ENCODE results near the gene SLBP.

Gene SLBP

DNA sequence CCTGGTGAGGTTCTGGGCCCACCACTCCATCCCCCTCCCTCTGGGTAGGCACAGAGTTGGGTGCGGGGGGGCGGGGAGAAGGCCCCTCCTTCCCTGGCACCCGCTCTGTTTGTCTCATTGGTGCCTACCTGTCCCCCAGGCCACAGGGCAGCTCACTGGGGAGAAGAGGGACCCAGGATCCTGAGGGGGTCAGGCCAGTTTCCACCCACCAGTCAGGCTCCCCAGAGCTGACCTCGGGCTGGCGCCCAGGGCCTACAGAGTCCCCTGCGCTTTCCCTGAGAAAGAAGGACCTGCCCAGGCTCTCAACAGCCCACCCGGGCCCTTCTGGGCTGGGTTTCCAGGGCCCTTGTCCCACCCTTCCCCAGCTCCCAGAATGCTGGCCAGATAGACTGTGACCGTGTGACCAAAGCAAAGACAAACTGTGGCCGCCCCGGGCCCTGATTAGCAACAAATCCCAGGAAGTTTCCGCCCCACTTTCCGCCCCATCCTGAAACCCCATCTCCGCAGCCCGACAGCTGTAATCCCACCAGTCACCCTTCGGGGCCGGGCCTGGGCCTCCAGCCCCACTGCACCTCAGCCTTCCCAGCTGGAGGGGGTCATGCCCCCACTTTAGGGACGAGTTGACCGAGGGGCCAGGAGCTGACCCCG, 47.2 kb upstream of the SLBP start:
- Histone ChIP-seq H3K79me2 (ENCODE audit: control insufficient read depth, insufficient read depth, low read length, poor library complexity) (no peaks in the 10 kb centered on the region), H3K23ac (ENCODE audit: low read length) (no peak overlapping the region), H2BK12ac (ENCODE audit: low read length) (no peak overlapping the region), H3K79me1 (ENCODE audit: low read length) (no peaks in the 10 kb centered on the region), H3K9ac (ENCODE audit: low read length) (no peak overlapping the region), H3K18ac (ENCODE audit: low read length) (no peak overlapping the region), H2AK5ac (ENCODE audit: low read length) (no peak overlapping the region), H3K9me3 (ENCODE audit: insufficient read depth, low read depth, low read length) (no peaks in the 10 kb centered on the region), H3K27ac (ENCODE audit: low read depth, low read length) (no peak overlapping the region), H2BK120ac (ENCODE audit: insufficient read depth, low read length, poor library complexity) (no peak overlapping the region), H4K8ac (ENCODE audit: low read depth, low read length) (no peak overlapping the region), H2AFZ (ENCODE audit: insufficient read depth, low read length, poor library complexity) (no peak overlapping the region), H2BK5ac (ENCODE audit: low read depth, low read length, poor library complexity) (no peak overlapping the region), H4K12ac (ENCODE audit: low read depth, low read length) (no peak overlapping the region), H3K14ac (ENCODE audit: low read length) (no peak overlapping the region), H3K36me3 (ENCODE audit: control insufficient read depth in 1 of 2, insufficient read depth in 2 of 2, low read length in 2 of 2) (no peaks in the 10 kb centered on the region), H4K91ac (ENCODE audit: low read depth, low read length) (no peak overlapping the region), H3K4me1 (ENCODE audit: control insufficient read depth in 1 of 2, insufficient read depth in 2 of 2, low read length in 2 of 2) (no peaks in the 10 kb centered on the region), H3K4ac (ENCODE audit: low read depth, low read length) (no peak overlapping the region), H3K27me3 (ENCODE audit: insufficient read depth, low read length) (no peaks in the 10 kb centered on the region), H3K4me2 (ENCODE audit: low read length) (no peak overlapping the region), H3K4me3 (ENCODE audit: low read depth, low read length) (no peak overlapping the region)
- no peak for DNase-seq
- WGBS (ENCODE audit: extremely low coverage, insufficient coverage, insufficient read length), result no CpG with 5 or more reads among the region's 19 CpGs

DNA sequence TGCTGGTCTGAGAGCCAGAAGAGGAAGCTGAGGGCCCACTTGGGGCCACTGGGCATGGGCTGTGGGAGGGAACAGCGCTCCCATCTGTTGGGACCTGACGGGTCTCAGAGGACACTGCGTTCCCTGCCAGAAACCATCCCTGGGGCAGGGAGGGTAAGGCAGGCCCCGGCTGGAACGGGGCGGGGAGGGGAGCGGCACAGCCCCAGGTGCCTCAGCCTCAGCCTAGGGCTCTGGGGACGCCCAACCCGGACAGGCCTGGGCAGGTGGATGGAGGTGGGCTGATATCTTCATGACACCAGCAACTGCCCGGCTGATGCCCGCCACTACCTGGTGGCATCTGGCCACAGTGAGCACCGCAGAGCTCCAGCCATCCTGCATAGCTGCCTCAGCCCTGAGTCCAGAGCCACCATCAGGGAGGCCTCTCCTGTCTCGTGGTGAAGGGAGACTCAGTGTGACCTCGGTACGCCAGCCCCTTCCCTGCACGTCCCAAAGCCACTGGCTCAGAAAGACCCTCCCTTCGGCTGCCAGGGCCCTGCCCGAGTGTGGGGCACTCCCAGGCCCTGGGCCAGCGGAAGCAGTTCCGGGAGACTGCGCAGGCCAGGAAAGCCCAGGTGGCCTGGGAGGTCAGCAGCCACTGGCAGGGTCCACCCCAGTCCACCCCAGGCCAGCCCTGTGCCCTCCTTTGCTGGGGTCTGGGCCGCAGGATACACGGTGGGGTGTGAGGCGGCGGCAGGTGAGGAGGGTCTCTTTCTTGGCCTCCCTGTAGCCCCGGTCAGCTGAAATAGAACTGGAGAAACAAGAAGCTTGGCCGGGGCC, 46.4 kb upstream of the SLBP start:
- Histone ChIP-seq H4K91ac (ENCODE audit: low read depth, low read length) (no peak overlapping the region), H3K4ac (ENCODE audit: low read depth, low read length) (no peak overlapping the region), H3K27ac (ENCODE audit: low read depth, low read length) (no peak overlapping the region), H4K12ac (ENCODE audit: low read depth, low read length) (no peak overlapping the region), H2BK5ac (ENCODE audit: low read depth, low read length, poor library complexity) (no peak overlapping the region), H2BK120ac (ENCODE audit: insufficient read depth, low read length, poor library complexity) (no peak overlapping the region), H3K79me2 (ENCODE audit: control insufficient read depth, insufficient read depth, low read length, poor library complexity) (no peaks in the 10 kb centered on the region), H4K8ac (ENCODE audit: low read depth, low read length) (no peak overlapping the region), H3K23ac (ENCODE audit: low read length) (no peak overlapping the region), H3K14ac (ENCODE audit: low read length) (no peak overlapping the region), H2AK5ac (ENCODE audit: low read length) (no peak overlapping the region), H3K4me1 (ENCODE audit: control insufficient read depth in 1 of 2, insufficient read depth in 2 of 2, low read length in 2 of 2) (no peaks in the 10 kb centered on the region), H2AFZ (ENCODE audit: insufficient read depth, low read length, poor library complexity) (no peak overlapping the region), H3K27me3 (ENCODE audit: insufficient read depth, low read length) (no peaks in the 10 kb centered on the region), H3K36me3 (ENCODE audit: control insufficient read depth in 1 of 2, insufficient read depth in 2 of 2, low read length in 2 of 2) (no peaks in the 10 kb centered on the region), H2BK12ac (ENCODE audit: low read length) (no peak overlapping the region), H3K9me3 (ENCODE audit: insufficient read depth, low read depth, low read length) (no peaks in the 10 kb centered on the region), H3K4me2 (ENCODE audit: low read length) (no peak overlapping the region), H3K4me3 (ENCODE audit: low read depth, low read length) (no peak overlapping the region), H3K9ac (ENCODE audit: low read length) (no peak overlapping the region), H3K18ac (ENCODE audit: low read length) (no peak overlapping the region), H3K79me1 (ENCODE audit: low read length) (no peaks in the 10 kb centered on the region)
- DNase-seq, result no peak
- no CpG with 5 or more reads among the region's 27 CpGs for WGBS (ENCODE audit: extremely low coverage, insufficient coverage, insufficient read length)

GRCh38 chr4:1757836-1758235, 45.7 kb upstream of the SLBP start:
- no peak for DNase-seq
- no peaks in the 10 kb centered on the region for H3K9me3 ChIP-seq (ENCODE audit: insufficient read depth, low read depth, low read length)
- H3K79me1 ChIP-seq (ENCODE audit: low read length), result no peaks in the 10 kb centered on the region
- no peak overlapping the region for H3K23ac ChIP-seq (ENCODE audit: low read length)
- no peak overlapping the region for H3K9ac ChIP-seq (ENCODE audit: low read length)
- no peaks in the 10 kb centered on the region for H3K36me3 ChIP-seq (ENCODE audit: control insufficient read depth in 1 of 2, insufficient read depth in 2 of 2, low read length in 2 of 2)
- H3K79me2 ChIP-seq (ENCODE audit: control insufficient read depth, insufficient read depth, low read length, poor library complexity), result no peaks in the 10 kb centered on the region
- no peaks in the 10 kb centered on the region for H3K27me3 ChIP-seq (ENCODE audit: insufficient read depth, low read length)
- H3K14ac ChIP-seq (ENCODE audit: low read length), result no peak overlapping the region
- H3K4me3 ChIP-seq (ENCODE audit: low read depth, low read length), result no peak overlapping the region
- H3K4me1 ChIP-seq (ENCODE audit: control insufficient read depth in 1 of 2, insufficient read depth in 2 of 2, low read length in 2 of 2), result no peaks in the 10 kb centered on the region
- no peak overlapping the region for H3K4me2 ChIP-seq (ENCODE audit: low read length)
- no CpG with 5 or more reads among the region's 17 CpGs for WGBS (ENCODE audit: extremely low coverage, insufficient coverage, insufficient read length)
- H4K8ac ChIP-seq (ENCODE audit: low read depth, low read length), result no peak overlapping the region
- no peak overlapping the region for H2BK120ac ChIP-seq (ENCODE audit: insufficient read depth, low read length, poor library complexity)
- H2BK5ac ChIP-seq (ENCODE audit: low read depth, low read length, poor library complexity), result no peak overlapping the region
- no peak overlapping the region for H2AK5ac ChIP-seq (ENCODE audit: low read length)
- no peak overlapping the region for H2AFZ ChIP-seq (ENCODE audit: insufficient read depth, low read length, poor library complexity)
- H2BK12ac ChIP-seq (ENCODE audit: low read length), result no peak overlapping the region
- no peak overlapping the region for H3K4ac ChIP-seq (ENCODE audit: low read depth, low read length)
- H3K27ac ChIP-seq (ENCODE audit: low read depth, low read length), result no peak overlapping the region
- no peak overlapping the region for H3K18ac ChIP-seq (ENCODE audit: low read length)
- H4K12ac ChIP-seq (ENCODE audit: low read depth, low read length), result no peak overlapping the region
- no peak overlapping the region for H4K91ac ChIP-seq (ENCODE audit: low read depth, low read length)

- peaks cover 0 to 3% of the 10 kb centered on the region in 2 experiments for H3K4me1 ChIP-seq (ENCODE audit: control insufficient read depth in 1 of 2, insufficient read depth in 2 of 2, low read length in 2 of 2)
- no peak overlapping the region for H3K27ac ChIP-seq (ENCODE audit: low read depth, low read length)
- H3K9me3 ChIP-seq (ENCODE audit: insufficient read depth, low read depth, low read length), result no peaks in the 10 kb centered on the region
- no peak overlapping the region for H4K12ac ChIP-seq (ENCODE audit: low read depth, low read length)
- no peak overlapping the region for H2BK5ac ChIP-seq (ENCODE audit: low read depth, low read length, poor library complexity)
- H3K18ac ChIP-seq (ENCODE audit: low read length), result no peak overlapping the region
- no peak overlapping the region for H3K23ac ChIP-seq (ENCODE audit: low read length)
- H2AFZ ChIP-seq (ENCODE audit: insufficient read depth, low read length, poor library complexity), result no peak overlapping the region
- H3K4me2 ChIP-seq (ENCODE audit: low read length), result no peak overlapping the region
- H3K79me2 ChIP-seq (ENCODE audit: control insufficient read depth, insufficient read depth, low read length, poor library complexity), result no peaks in the 10 kb centered on the region
- no peaks in the 10 kb centered on the region for H3K27me3 ChIP-seq (ENCODE audit: insufficient read depth, low read length)
- no peak overlapping the region for H2BK120ac ChIP-seq (ENCODE audit: insufficient read depth, low read length, poor library complexity)
- H4K8ac ChIP-seq (ENCODE audit: low read depth, low read length), result no peak overlapping the region
- no peak overlapping the region for H3K9ac ChIP-seq (ENCODE audit: low read length)
- no peaks in the 10 kb centered on the region for H3K79me1 ChIP-seq (ENCODE audit: low read length)
- no peaks in the 10 kb centered on the region for H3K36me3 ChIP-seq (ENCODE audit: control insufficient read depth in 1 of 2, insufficient read depth in 2 of 2, low read length in 2 of 2)
- H3K4me3 ChIP-seq (ENCODE audit: low read depth, low read length), result no peak overlapping the region
- no peak overlapping the region for H4K91ac ChIP-seq (ENCODE audit: low read depth, low read length)
- no peak overlapping the region for H2AK5ac ChIP-seq (ENCODE audit: low read length)
- H3K4ac ChIP-seq (ENCODE audit: low read depth, low read length), result no peak overlapping the region
- no peak overlapping the region for H2BK12ac ChIP-seq (ENCODE audit: low read length)
- H3K14ac ChIP-seq (ENCODE audit: low read length), result no peak overlapping the region
- no peak for DNase-seq
- WGBS (ENCODE audit: extremely low coverage, insufficient coverage, insufficient read length), result no CpG with 5 or more reads among the region's 20 CpGs
Observed at GRCh38 chr4:1756893-1757779, 45.0 kb upstream of the SLBP start.
